GM18498 (cell line): ENCODE measurements around the gene CPNE9.

ENCODE experiments used
- ATAC-seq: cut with Tn5 transposase; IDR thresholded peaks from one replicate; pipeline ENCODE4 v1.9.1; 2021; ENCODE audit warnings: mild to moderate bottlenecking, moderate library complexity; ENCODE audit not compliant: unreplicated experiment

Gene CPNE9

GRCh38 chr3:9703736-9704346 lies at the start of gene CPNE9:
Gene CPNE9 (plus strand): TSS chr3:9703833. CDS start chr3:9703997, 164 bp downstream.
- no peak for ATAC-seq

- no peak for ATAC-seq
Measured at GRCh38 chr3:9659849-9660248, 43.8 kb upstream of the CPNE9 start.

- no peak for ATAC-seq
Measured at GRCh38 chr3:9660972-9661371, 42.7 kb upstream of the CPNE9 start.

GRCh38 chr3:9664119-9664751 lies 39.4 kb upstream of the CPNE9 start:
- no peak for ATAC-seq

GRCh38 chr3:9666704-9667445 lies 36.8 kb upstream of the CPNE9 start:
- no peak for ATAC-seq

- ATAC-seq = no peak
Measured at GRCh38 chr3:9669277-9669676, 34.4 kb upstream of the CPNE9 start.

- no peak for ATAC-seq
Measured at GRCh38 chr3:9669720-9670432, 33.8 kb upstream of the CPNE9 start.

GRCh38 chr3:9673082-9673481 lies 30.6 kb upstream of the CPNE9 start:
- ATAC-seq = no peak

- no peak for ATAC-seq
Measured at GRCh38 chr3:9673752-9674151, 29.9 kb upstream of the CPNE9 start.

GRCh38 chr3:9675736-9676290 lies 27.8 kb upstream of the CPNE9 start:
- no peak for ATAC-seq

- no peak for ATAC-seq
Measured at GRCh38 chr3:9676785-9677184, 26.8 kb upstream of the CPNE9 start.

- ATAC-seq = no peak
Measured at GRCh38 chr3:9678493-9678892, 25.1 kb upstream of the CPNE9 start.

- ATAC-seq = no peak
Measured at GRCh38 chr3:9679476-9680080, 24.1 kb upstream of the CPNE9 start.

GRCh38 chr3:9681011-9681722 lies 22.5 kb upstream of the CPNE9 start:
- no peak for ATAC-seq

- ATAC-seq = no peak
Measured at GRCh38 chr3:9681723-9682081, 21.9 kb upstream of the CPNE9 start.

- no peak for ATAC-seq
Measured at GRCh38 chr3:9682096-9682495, 21.5 kb upstream of the CPNE9 start.

- no peak for ATAC-seq
Measured at GRCh38 chr3:9683426-9683825, 20.2 kb upstream of the CPNE9 start.

GRCh38 chr3:9685216-9686049 lies 18.2 kb upstream of the CPNE9 start:
- ATAC-seq = no peak

GRCh38 chr3:9686050-9686550 lies 17.5 kb upstream of the CPNE9 start:
- ATAC-seq = no peak
